Spleen (tissue), 7 donors: Measurements from ENCODE around the gene GPRIN2.
A peak's percentile ranks its signal among the peaks of the same experiment; 100 is the strongest.

Experiments used
- CTCF ChIP-seq, 11 experiments: fragments of 200-600 bp in 7 of 11; fragments of 450-650 bp in 4 of 11; sonication (generic) in 4 of 11; IDR thresholded peaks in 8 of 11; conservative IDR thresholded peaks in 3 of 11; 1 replicate in 7 of 11; 2 replicates in 4 of 11; pipeline versions ENCODE4 v1.4.0 to v1.8.0; 2016 to 2021; ENCODE audit warnings: antibody characterized with exemption in 11 of 11, inconsistent platforms in 4 of 11, mild to moderate bottlenecking in 1 of 11
- POLR2A ChIP-seq, 3 donors: fragments of 450-650 bp; IDR thresholded peaks; one replicate each; pipeline ENCODE4 v1.5.1; 2017; ENCODE audit warnings: antibody characterized with exemption in 3 of 3, mild to moderate bottlenecking in 1 of 3
- donor health status: DM: no; HTN: no; CAD: no; lungs with moderate emphysema.
- donor health status: DM: no; HTN: no; CAD: no.
- donor health status: DM: no; HTN: no; CAD: no.

- TF ChIP-seq CTCF (IDR thresholded peaks at IDR 0.05 in 8 of 11, conservative IDR thresholded peaks at IDR 0.05 in 3 of 11) (no peak), POLR2A (IDR thresholded peaks at IDR 0.05) (peak in 1 of 3 donors; percentile 5)
Measured at GRCh38 chr10:46542567-46543465, 13.6 kb downstream of the GPRIN2 start.
